K562 (cell line): ENCODE data around the gene FSTL3. TPM values are rescaled to one million over a fixed set of nuclear protein-coding genes. Genes with fewer than 3 reads are reported as not detected.
A peak's percentile ranks its signal among the peaks of the same experiment; 100 is the strongest.

Experiments used
- ATAC-seq: fragments of 200-7000 bp; cut with Tn5 transposase; 3 replicates; pipeline ENCODE4 v1.9.1; 2020; ENCODE audit warnings: moderate library complexity
- BruUV-seq: library from RNA; stranded (reverse); fragments of 400-500 nt; replicated peaks from 2 replicates; lab custom pipeline; 2021; lab: Mats Ljungman, UMichigan
- CTCF ChIA-PET: fragments of 300-600 bp; formaldehyde crosslinking; extraction: SDS; loops from one replicate; lab custom pipeline; 2021; ENCODE audit warnings: low intra/inter-chr PET ratio; lab: Yijun Ruan, JAX
- POLR2A ChIA-PET: fragments of 300-600, 350-650 bp; sonication (Branson Sonifier 250); formaldehyde crosslinking; extraction: SDS; loops from one replicate; lab custom pipeline; 2021; ENCODE audit warnings: antibody characterized with exemption, inconsistent platforms; lab: Yijun Ruan, JAX
- DNase-seq, 4 experiments: peaks; one replicate each; pipeline versions ENCODE4 v3.0.0 to v3.0.0-alpha.2; 2011 to 2018; ENCODE audit warnings: low spot score in 3 of 4, mixed read lengths in 3 of 4; ENCODE audit errors: extremely low read depth in 1 of 4
- FAIRE-seq: peaks from 2 replicates; lab custom pipeline; 2011; peaks lifted over from hg19 to GRCh38; lab: Jason Lieb, UNC
- H2AFZ ChIP-seq: 2 replicates; pipeline ENCODE4 v1.6.0; 2011; ENCODE audit warnings: low read depth, low read length, control low read depth, inconsistent platforms
- H3K27ac ChIP-seq: fragments of 200-600 bp; 3 replicates; pipeline ENCODE4 v1.8.0; 2011; ENCODE audit warnings: low read depth, mild to moderate bottlenecking, control low read depth, inconsistent platforms, low read length, moderate library complexity, mixed read lengths; ENCODE audit errors: extremely low read depth
- H3K27me3 ChIP-seq, 2 experiments: fragments of 300-600 bp in 1 of 2; 2 replicates in 1 of 2; 3 replicates in 1 of 2; pipeline versions ENCODE4 v1.6.0 to v1.8.0; 2011; ENCODE audit warnings: inconsistent platforms in 2 of 2, low read length in 2 of 2, mild to moderate bottlenecking in 1 of 2, mixed read lengths in 1 of 2, moderate library complexity in 1 of 2; ENCODE audit not compliant: control insufficient read depth in 2 of 2, insufficient read depth in 2 of 2
- H3K36me3 ChIP-seq: fragments of 300-600 bp; 3 replicates; pipeline ENCODE4 v1.8.0; 2011; ENCODE audit warnings: mild to moderate bottlenecking, low read length, inconsistent platforms; ENCODE audit not compliant: control insufficient read depth, insufficient read depth
- H3K4me1 ChIP-seq, 2 experiments: fragments of 200-600 bp in 1 of 2; replicated peaks in 1 of 2; 2 replicates in 1 of 2; 3 replicates in 1 of 2; pipeline versions ENCODE4 v1.5.1 to v1.8.0; 2011; ENCODE audit warnings: inconsistent platforms in 2 of 2, low read length in 2 of 2, mild to moderate bottlenecking in 1 of 2, mixed read lengths in 1 of 2, moderate library complexity in 1 of 2; ENCODE audit not compliant: control insufficient read depth in 2 of 2, insufficient read depth in 2 of 2
- H3K4me2 ChIP-seq: 2 replicates; pipeline ENCODE4 v1.6.1; 2011; ENCODE audit warnings: low read length, control low read depth, inconsistent platforms, mixed read lengths; ENCODE audit not compliant: insufficient read depth
- H3K4me3 ChIP-seq: fragments of 200-600 bp; sonication (generic), shearing (Covaris generic); 2 replicates; pipeline ENCODE4 v1.5.1; 2016; ENCODE audit warnings: control low read depth, inconsistent platforms
- H3K79me2 ChIP-seq: fragments of 200-600 bp; 3 replicates; pipeline ENCODE4 v1.8.0; 2011; ENCODE audit warnings: low read length, inconsistent platforms; ENCODE audit not compliant: control insufficient read depth, insufficient read depth
- H3K9ac ChIP-seq, 2 experiments: 2 replicates each; pipeline versions ENCODE4 v1.6.0 to v1.6.1; 2011; ENCODE audit warnings: low read depth in 2 of 2, low read length in 2 of 2, control low read depth in 1 of 2, inconsistent platforms in 1 of 2, mild to moderate bottlenecking in 1 of 2, mixed read lengths in 1 of 2; ENCODE audit not compliant: insufficient read depth in 1 of 2
- H3K9me1 ChIP-seq: one replicate; pipeline ENCODE4 v1.6.0; 2011; ENCODE audit warnings: inconsistent platforms, mild to moderate bottlenecking, low read length, moderate library complexity; ENCODE audit not compliant: control insufficient read depth, insufficient read depth
- H3K9me3 ChIP-seq: replicated peaks from 2 replicates; pipeline ENCODE4 v1.5.1; 2011; ENCODE audit warnings: low read depth, low read length, inconsistent platforms; ENCODE audit not compliant: control insufficient read depth, insufficient read depth
- H4K20me1 ChIP-seq: replicated peaks from 2 replicates; pipeline ENCODE4 v1.6.1; 2011; ENCODE audit warnings: low read length, inconsistent platforms, mixed read lengths; ENCODE audit not compliant: control insufficient read depth, insufficient read depth
- ELK1 ChIP-seq: sonication (generic); formaldehyde crosslinking; IDR thresholded peaks from 2 replicates; pipeline ENCODE4 v1.8.1; 2022; ENCODE audit warnings: missing genetic modification reagents
- ZBTB7A ChIP-seq: IDR thresholded peaks from 2 replicates; pipeline ENCODE4 v1.6.1; 2011; ENCODE audit warnings: low read depth, mild to moderate bottlenecking, low read length, moderate library complexity, borderline replicate concordance; ENCODE audit not compliant: control insufficient read depth
- WGBS: fragments of 100-300 bp; shearing (Covaris generic); methylation state at CpG from one replicate; pipeline ENCODE4 v1.1.6; 2016; ENCODE audit warnings: low coverage, mixed read lengths; ENCODE audit not compliant: insufficient coverage; ENCODE audit errors: missing lambda C conversion rate; 5-methylcytosine and 5-hydroxymethylcytosine counted together
- in situ Hi-C: fragments of 300-500 bp; cut with MboI; formaldehyde crosslinking; loops from 4 replicates; pipeline ENCODE4 v1.15.0; 2018; ENCODE audit warnings: inconsistent platforms, mixed read lengths
- intact Hi-C: fragments of 100-400 bp; cut with micrococcal nuclease; formaldehyde crosslinking; loops from 2 replicates; pipeline ENCODE4 v1.14.2; 2022
- polyA plus RNA-seq, 8 experiments: library from polyadenylated mRNA; depleted of rRNA in 4 of 8; stranded (reverse) in 5 of 8; unstranded in 3 of 8; fragments of >200 nt; fragmentation: Nextera tagmentation in 2 of 8; fragmentation: Illumina TruSeq in 1 of 8; extraction: Ambion mirVana in 2 of 8; extraction: Trizol in 1 of 8; gene quantifications; 2 replicates each; pipeline versions ENCODE4 v1.2.1 to v1.2.3, GENCODE V29; 2011 to 2014; ENCODE audit warnings: inconsistent platforms in 1 of 8, missing spikeins in 1 of 8
- total RNA-seq, 7 experiments: library from RNA; depleted of rRNA in 6 of 7; stranded (reverse); fragments of >200 nt in 6 of 7; fragmentation: Illumina TruSeq in 2 of 7; extraction: Trizol in 2 of 7; gene quantifications; 2 replicates each; pipeline versions ENCODE4 v1.2.1 to v1.2.3, GENCODE V29; 2011 to 2021; ENCODE audit warnings: low replicate concordance in 1 of 7

FSTL3 gene
- total and polyA plus RNA-seq, 9 of the 15 experiments (the other 6 are each of a cell fraction or from before 2014, with no cell fraction given) = 0.35 to 6.8 (median 4.2) TPM; not detected in 1

- WGBS = 79% methylated on average over 24 of the region's 31 CpGs
- no peaks in the 10 kb centered on the region for H3K79me2 ChIP-seq
- in situ Hi-C loops (no loop called here), intact Hi-C loops (no loop called here)
- DNase-seq (no peak), ATAC-seq (no peak), FAIRE-seq (no peak)
- TF ChIP-seq ZBTB7A (peak; percentile 35; the same call in 1 of the 2 replicates), ELK1 (CRISPR knock-in tag) (no peak)
- no peak overlapping the region for H3K9ac ChIP-seq
- no peaks in the 10 kb centered on the region for H4K20me1 ChIP-seq
- peaks cover 0 to 45% of the 10 kb centered on the region in 2 experiments; a peak in 2 of 5 replicates for H3K4me1 ChIP-seq
- POLR2A ChIA-PET = interaction anchor here (0.6 to 1.4 kb wide), 2 partner anchors 13 to 202 kb away, joined by 3 read pairs; no protein-coding TSS in a partner anchor
- H3K9me1 ChIP-seq = peaks cover 2% of the 10 kb centered on the region
- CTCF ChIA-PET = no interaction called here
- no peaks in the 10 kb centered on the region for H3K36me3 ChIP-seq
- no peak overlapping the region for H3K4me3 ChIP-seq
- no peaks in the 10 kb centered on the region for H3K27me3 ChIP-seq
- H3K4me2 ChIP-seq = no peak overlapping the region
- H2AFZ ChIP-seq = no peak overlapping the region
- no peaks in the 10 kb centered on the region for H3K9me3 ChIP-seq
- no TSS peak for BruUV-seq
- H3K27ac ChIP-seq = no peak overlapping the region
These were observed 9.3 kb downstream of the FSTL3 start for GRCh38 chr19:685454-685931.
